AG10803 (cell line): Measurements from ENCODE around the gene ZNF438.
A peak's percentile ranks its signal among the peaks of the same experiment; 100 is the strongest.

ENCODE experiments used
- DNase-seq: peaks from one replicate; pipeline ENCODE4 v3.0.0; 2010; ENCODE audit warnings: low read depth
- H3K4me3 ChIP-seq: 2 replicates; pipeline ENCODE4 v1.5.1; 2011; ENCODE audit warnings: mild to moderate bottlenecking, low read length, control low read depth
- CTCF ChIP-seq: conservative IDR thresholded peaks from 2 replicates; pipeline ENCODE4 v1.5.1; 2011; ENCODE audit warnings: mild to moderate bottlenecking, low read length, control low read depth, inconsistent platforms

The ZNF438 gene

GRCh38 chr10:30992681-30993080 lies 39.0 kb downstream of the ZNF438 start:
- no peak overlapping the region for H3K4me3 ChIP-seq
- no peak for TF ChIP-seq CTCF
- no peak for DNase-seq

- TF ChIP-seq CTCF: no peak
- DNase-seq: no peak
- H3K4me3 ChIP-seq: no peak overlapping the region
Observed at GRCh38 chr10:30991647-30992011, 40.0 kb downstream of the ZNF438 start.

- H3K4me3 ChIP-seq: no peak overlapping the region
- DNase-seq: no peak
- no peak for TF ChIP-seq CTCF
Observed at GRCh38 chr10:30990971-30991646, 40.6 kb downstream of the ZNF438 start.

GRCh38 chr10:30990351-30990750 lies 41.3 kb downstream of the ZNF438 start:
- DNase-seq: no peak
- H3K4me3 ChIP-seq: no peak overlapping the region
- TF ChIP-seq CTCF: no peak

GRCh38 chr10:30988831-30989435 lies 42.7 kb downstream of the ZNF438 start:
- no peak for TF ChIP-seq CTCF
- no peak for DNase-seq
- H3K4me3 ChIP-seq: no peak overlapping the region

GRCh38 chr10:30987463-30987862 lies 44.2 kb downstream of the ZNF438 start:
- no peak overlapping the region for H3K4me3 ChIP-seq
- no peak for DNase-seq
- no peak for TF ChIP-seq CTCF

GRCh38 chr10:30986053-30986555 lies 45.6 kb downstream of the ZNF438 start:
- TF ChIP-seq CTCF: no peak
- DNase-seq: peak; percentile 58
- H3K4me3 ChIP-seq: no peak overlapping the region
